Brain microvascular endothelial cell (primary cell): ENCODE results near the gene GBX2.

Experiments
- DNase-seq: peaks from one replicate; pipeline ENCODE4 v3.0.0-alpha.2; 2020
- H3K27ac ChIP-seq: fragments of 250-450 bp; sonication (Bioruptor Pico); 2 replicates; pipeline ENCODE4 v1.5.1; 2020; ENCODE audit warnings: mild to moderate bottlenecking, moderate library complexity
- H3K27me3 ChIP-seq: fragments of 250-450 bp; sonication (Bioruptor Pico); replicated peaks from 2 replicates; pipeline ENCODE4 v1.5.1; 2020; ENCODE audit warnings: mild to moderate bottlenecking
- H3K36me3 ChIP-seq: fragments of 250-450 bp; sonication (Bioruptor Pico); replicated peaks from 2 replicates; pipeline ENCODE4 v1.5.1; 2020; ENCODE audit warnings: mild to moderate bottlenecking
- H3K4me3 ChIP-seq: 2 replicates; pipeline ENCODE4 v1.5.1; 2011; ENCODE audit warnings: low read depth, mild to moderate bottlenecking, control low read depth, low read length, moderate library complexity
- CTCF ChIP-seq: IDR thresholded peaks from 2 replicates; pipeline ENCODE4 v1.5.1; 2011; ENCODE audit warnings: low read depth, mild to moderate bottlenecking, moderate library complexity, low read length, control low read depth, inconsistent platforms; ENCODE audit errors: missing control alignments
- in situ Hi-C: cut with HindIII; loops from 2 replicates; pipeline ENCODE4 v1.10.0; 2017; ENCODE audit warnings: low sequenced_read_pairs, low pct_ligation_motif_present

Gene GBX2

GRCh38 chr2:236214376-236214995 lies 46.3 kb upstream of the GBX2 start:
- Histone ChIP-seq H3K4me3 (no peak overlapping the region), H3K27ac (no peak overlapping the region), H3K27me3 (no peaks in the 10 kb centered on the region), H3K36me3 (no peaks in the 10 kb centered on the region)
- no peak for TF ChIP-seq CTCF
- no peak for DNase-seq
- in situ Hi-C loops = no loop called here

GRCh38 chr2:236211296-236211695 lies 43.1 kb upstream of the GBX2 start:
- Histone ChIP-seq H3K27ac (no peak overlapping the region), H3K4me3 (no peak overlapping the region), H3K36me3 (no peaks in the 10 kb centered on the region), H3K27me3 (no peaks in the 10 kb centered on the region)
- TF ChIP-seq CTCF = no peak
- in situ Hi-C loops = no loop called here
- no peak for DNase-seq

- no peak for DNase-seq
- H3K27me3 ChIP-seq = no peaks in the 10 kb centered on the region
- TF ChIP-seq CTCF = no peak
- no peak overlapping the region for H3K4me3 ChIP-seq
- in situ Hi-C loops = no loop called here
- no peaks in the 10 kb centered on the region for H3K36me3 ChIP-seq
- H3K27ac ChIP-seq = no peak overlapping the region
Observed at GRCh38 chr2:236210536-236210935, 42.4 kb upstream of the GBX2 start.

- Histone ChIP-seq H3K36me3 (no peaks in the 10 kb centered on the region), H3K4me3 (no peak overlapping the region), H3K27me3 (no peaks in the 10 kb centered on the region), H3K27ac (no peak overlapping the region)
- no peak for TF ChIP-seq CTCF
- DNase-seq = no peak
- in situ Hi-C loops = no loop called here
Observed at GRCh38 chr2:236209996-236210395, 41.8 kb upstream of the GBX2 start.

- TF ChIP-seq CTCF = peak; percentile 5
- in situ Hi-C loops = no loop called here
Observed at GRCh38 chr2:236209535-236209934, 41.3 kb upstream of the GBX2 start.

More at GRCh38 chr2:236209535-236209934, 41.3 kb upstream of the GBX2 start:
- DNase-seq = no peak
- no peak overlapping the region for H3K4me3 ChIP-seq
- no peak overlapping the region for H3K27ac ChIP-seq
- H3K27me3 ChIP-seq = no peaks in the 10 kb centered on the region
- H3K36me3 ChIP-seq = no peaks in the 10 kb centered on the region
